Fibroblast of lung (primary cell): ENCODE data around the gene SUCO.
"Not testable (repeated sequence)": the region's sequence is repeated elsewhere in the genome, so short reads cannot be mapped to it uniquely, and the experiment has no call there.

Experiments used
- CTCF ChIP-seq, 2 donors: IDR thresholded peaks in 1 of 2; conservative IDR thresholded peaks in 1 of 2; 1 replicate in 1 of 2; 2 replicates in 1 of 2; pipeline ENCODE4 v1.5.1; 2011 to 2012; ENCODE audit warnings: low read length in 2 of 2, control low read depth in 1 of 2, inconsistent platforms in 1 of 2, low read depth in 1 of 2, mild to moderate bottlenecking in 1 of 2
- EZH2 ChIP-seq: IDR thresholded peaks from 2 replicates; pipeline ENCODE4 v1.5.1; 2012; ENCODE audit warnings: low read length, control low read depth, mild to moderate bottlenecking; ENCODE audit errors: missing control alignments

GRCh38 chr1:172591429-172591828 lies 58.5 kb downstream of the SUCO start:
- TF ChIP-seq CTCF (conservative IDR thresholded peaks at IDR 0.05 in 1 of 2, IDR thresholded peaks at IDR 0.05 in 1 of 2; ENCODE audit: low read depth in 1 of 2, low read length in 2 of 2); EZH2: not testable (repeated sequence)
